Loucy (cell line): ENCODE results near the gene TMEM178B.

Experiments
- H2AFZ ChIP-seq: fragments of 200-600 bp; sonication (generic); 2 replicates; pipeline ENCODE4 v1.6.0; 2016; ENCODE audit warnings: antibody characterized with exemption, mild to moderate bottlenecking, low read length, moderate library complexity
- H3F3A ChIP-seq: fragments of 200-600 bp; 2 replicates; pipeline ENCODE4 v1.6.0; 2016; ENCODE audit warnings: antibody characterized with exemption, low read depth, mild to moderate bottlenecking
- H3K27me3 ChIP-seq: fragments of 200-600 bp; sonication (generic); 2 replicates; pipeline ENCODE4 v1.6.1; 2014; ENCODE audit warnings: low read length, mild to moderate bottlenecking; ENCODE audit not compliant: insufficient read depth, poor library complexity, severe bottlenecking
- H3K36me3 ChIP-seq: fragments of 200-600 bp; sonication (generic); 2 replicates; pipeline ENCODE4 v1.6.1; 2016; ENCODE audit warnings: low read length; ENCODE audit not compliant: insufficient read depth
- H3K4me1 ChIP-seq: fragments of 200-600 bp; sonication (generic); 2 replicates; pipeline ENCODE4 v1.5.1; 2014; ENCODE audit warnings: low read length, mild to moderate bottlenecking; ENCODE audit not compliant: insufficient read depth, poor library complexity, severe bottlenecking
- H3K4me2 ChIP-seq: fragments of 200-600 bp; sonication (generic); 2 replicates; pipeline ENCODE4 v1.6.0; 2014; ENCODE audit warnings: antibody characterized with exemption, low read length, low read depth, mild to moderate bottlenecking; ENCODE audit not compliant: poor library complexity, severe bottlenecking
- H3K4me3 ChIP-seq: fragments of 200-600 bp; sonication (generic); 2 replicates; pipeline ENCODE4 v1.5.1; 2014; ENCODE audit warnings: low read length, mild to moderate bottlenecking, mixed read lengths; ENCODE audit not compliant: poor library complexity, severe bottlenecking
- H3K79me2 ChIP-seq: fragments of 200-600 bp; sonication (generic); 2 replicates; pipeline ENCODE4 v1.6.1; 2014; ENCODE audit warnings: low read length; ENCODE audit not compliant: insufficient read depth
- H3K9ac ChIP-seq: fragments of 200-600 bp; sonication (generic); 2 replicates; pipeline ENCODE4 v1.6.0; 2014; ENCODE audit warnings: mild to moderate bottlenecking, low read depth, low read length, moderate library complexity; ENCODE audit not compliant: poor library complexity, severe bottlenecking
- H3K9me2 ChIP-seq: fragments of 200-600 bp; sonication (generic); replicated peaks from 2 replicates; pipeline ENCODE4 v1.6.1; 2016; ENCODE audit warnings: low read depth, low read length, mixed read lengths
- H3K9me3 ChIP-seq: fragments of 200-600 bp; sonication (generic); 2 replicates; pipeline ENCODE4 v1.6.1; 2014; ENCODE audit warnings: mild to moderate bottlenecking, antibody characterized with exemption, low read length, low read depth; ENCODE audit not compliant: insufficient read depth
- H4K20me1 ChIP-seq: fragments of 200-600 bp; sonication (generic); 2 replicates; pipeline ENCODE4 v1.6.0; 2014; ENCODE audit warnings: antibody characterized with exemption, low read length, mild to moderate bottlenecking; ENCODE audit not compliant: insufficient read depth, poor library complexity, severe bottlenecking
- CTCF ChIP-seq: fragments of 200-600 bp; sonication (generic); conservative IDR thresholded peaks from 2 replicates; pipeline ENCODE4 v1.5.1; 2014; ENCODE audit warnings: mild to moderate bottlenecking, antibody characterized with exemption, low read length
- EZH2phosphoT487 ChIP-seq: fragments of 200-600 bp; IDR thresholded peaks from 2 replicates; pipeline ENCODE4 v1.6.1; 2018; ENCODE audit warnings: antibody characterized with exemption, mild to moderate bottlenecking, moderate library complexity, borderline replicate concordance

The TMEM178B gene

GRCh38 chr7:141128506-141128905 lies 54.6 kb downstream of the TMEM178B start:
- TF ChIP-seq CTCF (no peak), EZH2phosphoT487 (no peak)
- no peak overlapping the region for H2AFZ ChIP-seq
- H3K27me3 ChIP-seq, result no peaks in the 10 kb centered on the region
- H3F3A ChIP-seq, result no peaks in the 10 kb centered on the region
- no peak overlapping the region for H3K9ac ChIP-seq
- no peaks in the 10 kb centered on the region for H3K79me2 ChIP-seq
- no peaks in the 10 kb centered on the region for H3K9me3 ChIP-seq
- no peaks in the 10 kb centered on the region for H3K9me2 ChIP-seq
- no peak overlapping the region for H3K4me2 ChIP-seq
- no peaks in the 10 kb centered on the region for H3K4me1 ChIP-seq
- H3K4me3 ChIP-seq, result no peak overlapping the region
- no peaks in the 10 kb centered on the region for H4K20me1 ChIP-seq
- no peaks in the 10 kb centered on the region for H3K36me3 ChIP-seq

- no peaks in the 10 kb centered on the region for H4K20me1 ChIP-seq
- H3K9me3 ChIP-seq, result no peaks in the 10 kb centered on the region
- no peak overlapping the region for H3K4me2 ChIP-seq
- no peaks in the 10 kb centered on the region for H3F3A ChIP-seq
- no peak overlapping the region for H3K4me3 ChIP-seq
- no peaks in the 10 kb centered on the region for H3K79me2 ChIP-seq
- no peaks in the 10 kb centered on the region for H3K4me1 ChIP-seq
- no peak overlapping the region for H3K9ac ChIP-seq
- H3K9me2 ChIP-seq, result no peaks in the 10 kb centered on the region
- no peak for TF ChIP-seq EZH2phosphoT487
- TF ChIP-seq CTCF, result no peak
- H2AFZ ChIP-seq, result no peak overlapping the region
- no peaks in the 10 kb centered on the region for H3K27me3 ChIP-seq
- no peaks in the 10 kb centered on the region for H3K36me3 ChIP-seq
Measured at GRCh38 chr7:141128931-141129330, 55.1 kb downstream of the TMEM178B start.

GRCh38 chr7:141132671-141133070 lies 58.8 kb downstream of the TMEM178B start:
- Histone ChIP-seq H3K4me2 (no peak overlapping the region), H3K9me2 (no peaks in the 10 kb centered on the region), H3K9ac (no peak overlapping the region), H3K4me1 (no peaks in the 10 kb centered on the region), H2AFZ (no peak overlapping the region), H3F3A (no peaks in the 10 kb centered on the region), H4K20me1 (no peaks in the 10 kb centered on the region), H3K79me2 (no peaks in the 10 kb centered on the region), H3K36me3 (no peaks in the 10 kb centered on the region), H3K4me3 (no peak overlapping the region), H3K9me3 (no peaks in the 10 kb centered on the region), H3K27me3 (no peaks in the 10 kb centered on the region)
- TF ChIP-seq EZH2phosphoT487, result no peak
- TF ChIP-seq CTCF, result no peak
